GM19193 (cell line): ENCODE measurements around the gene ADAMTS14.

ENCODE experiments used
- POLR2A ChIP-seq: IDR thresholded peaks from 4 replicates; pipeline ENCODE4 v1.6.1; 2011; ENCODE audit not compliant: insufficient read depth, insufficient read length; ENCODE audit errors: extremely low read depth

The ADAMTS14 gene

GRCh38 chr10:70673043-70673928 is 980 bp downstream of the ADAMTS14 start:
- TF ChIP-seq POLR2A: no peak

GRCh38 chr10:70673929-70674559 is 1.7 kb downstream of the ADAMTS14 start:
- no peak for TF ChIP-seq POLR2A

- no peak for TF ChIP-seq POLR2A
Observed at GRCh38 chr10:70674560-70675495, 2.5 kb downstream of the ADAMTS14 start.

- no peak for TF ChIP-seq POLR2A
Observed at GRCh38 chr10:70675496-70676161, 3.3 kb downstream of the ADAMTS14 start.

GRCh38 chr10:70676511-70676910 is 4.2 kb downstream of the ADAMTS14 start:
- no peak for TF ChIP-seq POLR2A

- no peak for TF ChIP-seq POLR2A
Observed at GRCh38 chr10:70677016-70677415, 4.7 kb downstream of the ADAMTS14 start.

- TF ChIP-seq POLR2A: no peak
Observed at GRCh38 chr10:70677620-70678249, 5.4 kb downstream of the ADAMTS14 start.

- TF ChIP-seq POLR2A: no peak
Observed at GRCh38 chr10:70678250-70678635, 5.9 kb downstream of the ADAMTS14 start.

GRCh38 chr10:70678757-70679489 is 6.6 kb downstream of the ADAMTS14 start:
- TF ChIP-seq POLR2A: no peak

- no peak for TF ChIP-seq POLR2A
Observed at GRCh38 chr10:70679498-70679897, 7.2 kb downstream of the ADAMTS14 start.

GRCh38 chr10:70680899-70681730 is 8.8 kb downstream of the ADAMTS14 start:
- no peak for TF ChIP-seq POLR2A

- TF ChIP-seq POLR2A: no peak
Observed at GRCh38 chr10:70681731-70682005, 9.4 kb downstream of the ADAMTS14 start.
